Erythroblast (primary cell): ENCODE measurements around the gene DOCK2.

Source experiments
- GATA1 ChIP-seq: IDR thresholded peaks from 2 replicates; pipeline ENCODE4 v1.6.1; 2011; ENCODE audit warnings: low read depth, mild to moderate bottlenecking, control low read depth, low read length, moderate library complexity
- POLR2A ChIP-seq: IDR thresholded peaks from 2 replicates; pipeline ENCODE4 v1.6.1; 2011; ENCODE audit warnings: mild to moderate bottlenecking, low read length

- TF ChIP-seq POLR2A (no peak), GATA1 (no peak)
Observed at GRCh38 chr5:169851321-169851850, 214.3 kb downstream of the DOCK2 start.
